ENCODE results near the gene RELA.
A peak's percentile ranks its signal among the peaks of the same experiment; 100 is the strongest.
"Not testable (repeated sequence)": the region's sequence is repeated elsewhere in the genome, so short reads cannot be mapped to it uniquely, and the experiment has no call there.

Gene RELA

DNA sequence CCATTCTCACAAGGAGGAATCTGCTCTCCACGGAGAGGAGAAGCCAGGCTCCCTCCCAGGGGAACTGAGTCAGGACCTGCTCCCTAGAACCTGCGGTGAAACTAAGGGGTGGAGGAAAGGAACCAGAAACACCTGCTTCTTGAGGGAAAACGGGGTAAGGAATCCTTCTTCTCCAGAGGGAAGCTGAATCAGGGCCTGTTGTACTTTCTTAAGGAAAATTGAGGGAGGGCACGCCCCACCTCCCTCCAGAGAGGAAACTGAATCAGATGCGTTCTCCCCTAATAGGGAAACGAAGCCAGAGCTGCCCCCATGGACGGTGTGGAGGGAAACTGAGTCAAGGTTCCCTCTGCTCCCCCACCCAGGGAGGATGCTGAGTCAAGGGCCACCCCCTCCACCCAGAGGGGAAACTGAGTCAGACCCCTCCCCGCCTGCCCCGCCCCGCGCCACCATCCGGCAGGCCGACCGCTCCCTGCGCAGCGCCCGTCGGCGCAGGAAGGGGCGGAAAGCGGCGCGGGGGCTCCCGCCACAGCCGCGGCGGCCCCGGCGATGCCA, 393 bp downstream of the RELA start:
- H3K4me1 ChIP-seq (ENCODE audit: control insufficient read depth, insufficient read depth, low read length), result peaks cover 22% of the 10 kb centered on the region
- peak; percentile 38 for DNase-seq (ENCODE audit: low read depth)

DNA sequence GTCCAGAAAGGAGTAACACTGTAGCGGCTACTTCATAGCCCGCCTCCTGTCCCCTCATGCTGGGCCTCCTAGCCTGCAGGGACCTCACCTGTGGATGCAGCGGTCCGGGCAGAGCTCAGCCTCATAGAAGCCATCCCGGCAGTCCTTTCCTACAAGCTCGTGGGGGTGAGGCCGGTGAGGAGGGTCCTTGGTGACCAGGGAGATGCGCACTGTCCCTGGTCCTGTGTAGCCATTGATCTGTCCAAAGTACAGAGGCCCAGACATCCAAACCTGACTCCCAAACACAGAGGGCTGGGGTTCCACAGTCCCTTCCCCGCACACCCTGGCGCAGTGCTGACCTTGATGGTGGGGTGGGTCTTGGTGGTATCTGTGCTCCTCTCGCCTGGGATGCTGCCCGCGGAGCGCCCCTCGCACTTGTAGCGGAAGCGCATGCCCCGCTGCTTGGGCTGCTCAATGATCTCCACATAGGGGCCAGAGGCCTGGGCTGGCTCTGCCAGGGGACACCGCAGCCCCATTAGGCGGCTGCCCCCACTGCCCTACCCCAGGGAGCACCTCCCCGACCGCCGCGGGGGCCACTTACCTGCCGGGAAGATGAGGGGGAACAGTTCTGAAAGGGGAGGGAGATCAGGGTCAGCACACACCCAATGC, 993 bp downstream of the RELA start:
- no peak for DNase-seq (ENCODE audit: low read depth)

More for the DNA sequence above, 393 bp downstream of the RELA start:
- H3K9ac ChIP-seq (ENCODE audit: low read length), result peak overlapping the region; percentile 93
- H3K4me3 ChIP-seq (ENCODE audit: low read length), result peak overlapping the region; percentile 88
- H3K36me3 ChIP-seq (ENCODE audit: control insufficient read depth, insufficient read depth, low read length, severe bottlenecking), result peaks cover 39% of the 10 kb centered on the region
- H3K27me3 ChIP-seq (replicated peaks; ENCODE audit: control insufficient read depth, insufficient read depth, low read length), result no peaks in the 10 kb centered on the region
- H3K9me3 ChIP-seq (ENCODE audit: control insufficient read depth, low read length), result no peaks in the 10 kb centered on the region

DNA sequence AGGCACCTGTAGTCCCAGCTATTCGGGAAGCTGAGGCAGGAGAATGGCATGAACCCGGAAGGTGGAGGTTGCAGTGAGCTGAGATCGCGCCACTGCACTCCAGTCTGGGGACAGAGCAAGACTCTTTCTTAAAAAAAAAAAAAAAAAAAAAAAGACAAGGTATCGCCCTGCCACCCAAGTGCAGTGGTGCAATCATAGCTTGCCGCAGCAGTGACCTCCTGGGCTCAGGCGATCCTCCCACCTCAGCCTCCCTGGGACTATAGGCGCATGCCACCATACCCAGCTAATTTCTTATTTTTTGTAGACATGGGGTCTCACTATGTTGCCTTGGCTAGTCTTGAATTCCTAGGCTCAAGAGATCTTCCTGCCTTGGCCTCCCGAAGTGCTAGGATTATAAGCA, 1.8 kb downstream of the RELA start:
- peaks cover 51% of the 10 kb centered on the region for H3K36me3 ChIP-seq (ENCODE audit: control insufficient read depth, insufficient read depth, low read length, severe bottlenecking)
- not testable (repeated sequence) for DNase-seq (ENCODE audit: low read depth); H3K9me3 ChIP-seq (ENCODE audit: control insufficient read depth, low read length); H3K27me3 ChIP-seq (replicated peaks; ENCODE audit: control insufficient read depth, insufficient read depth, low read length)
- peak overlapping the region; percentile 93 for H3K9ac ChIP-seq (ENCODE audit: low read length)
- peaks cover 22% of the 10 kb centered on the region for H3K4me1 ChIP-seq (ENCODE audit: control insufficient read depth, insufficient read depth, low read length)
- H3K4me3 ChIP-seq (ENCODE audit: low read length), result peak overlapping the region; percentile 88

More for the DNA sequence above, 993 bp downstream of the RELA start:
- Histone ChIP-seq H3K9ac (ENCODE audit: low read length) (peak overlapping the region; percentile 93), H3K27me3 (replicated peaks; ENCODE audit: control insufficient read depth, insufficient read depth, low read length) (no peaks in the 10 kb centered on the region), H3K36me3 (ENCODE audit: control insufficient read depth, insufficient read depth, low read length, severe bottlenecking) (peaks cover 45% of the 10 kb centered on the region), H3K4me3 (ENCODE audit: low read length) (peak overlapping the region; percentile 88), H3K9me3 (ENCODE audit: control insufficient read depth, low read length) (no peaks in the 10 kb centered on the region), H3K4me1 (ENCODE audit: control insufficient read depth, insufficient read depth, low read length) (peaks cover 22% of the 10 kb centered on the region)

GRCh38 chr11:65660038-65660437, 2.7 kb downstream of the RELA start:
- DNase-seq (ENCODE audit: low read depth), result no peak
- no peaks in the 10 kb centered on the region for H3K27me3 ChIP-seq (replicated peaks; ENCODE audit: control insufficient read depth, insufficient read depth, low read length)
- H3K4me1 ChIP-seq (ENCODE audit: control insufficient read depth, insufficient read depth, low read length), result peaks cover 22% of the 10 kb centered on the region
- H3K9me3 ChIP-seq (ENCODE audit: control insufficient read depth, low read length), result no peaks in the 10 kb centered on the region
- H3K36me3 ChIP-seq (ENCODE audit: control insufficient read depth, insufficient read depth, low read length, severe bottlenecking), result peaks cover 60% of the 10 kb centered on the region
- H3K9ac ChIP-seq (ENCODE audit: low read length), result peak overlapping the region; percentile 51
- no peak overlapping the region for H3K4me3 ChIP-seq (ENCODE audit: low read length)

DNA sequence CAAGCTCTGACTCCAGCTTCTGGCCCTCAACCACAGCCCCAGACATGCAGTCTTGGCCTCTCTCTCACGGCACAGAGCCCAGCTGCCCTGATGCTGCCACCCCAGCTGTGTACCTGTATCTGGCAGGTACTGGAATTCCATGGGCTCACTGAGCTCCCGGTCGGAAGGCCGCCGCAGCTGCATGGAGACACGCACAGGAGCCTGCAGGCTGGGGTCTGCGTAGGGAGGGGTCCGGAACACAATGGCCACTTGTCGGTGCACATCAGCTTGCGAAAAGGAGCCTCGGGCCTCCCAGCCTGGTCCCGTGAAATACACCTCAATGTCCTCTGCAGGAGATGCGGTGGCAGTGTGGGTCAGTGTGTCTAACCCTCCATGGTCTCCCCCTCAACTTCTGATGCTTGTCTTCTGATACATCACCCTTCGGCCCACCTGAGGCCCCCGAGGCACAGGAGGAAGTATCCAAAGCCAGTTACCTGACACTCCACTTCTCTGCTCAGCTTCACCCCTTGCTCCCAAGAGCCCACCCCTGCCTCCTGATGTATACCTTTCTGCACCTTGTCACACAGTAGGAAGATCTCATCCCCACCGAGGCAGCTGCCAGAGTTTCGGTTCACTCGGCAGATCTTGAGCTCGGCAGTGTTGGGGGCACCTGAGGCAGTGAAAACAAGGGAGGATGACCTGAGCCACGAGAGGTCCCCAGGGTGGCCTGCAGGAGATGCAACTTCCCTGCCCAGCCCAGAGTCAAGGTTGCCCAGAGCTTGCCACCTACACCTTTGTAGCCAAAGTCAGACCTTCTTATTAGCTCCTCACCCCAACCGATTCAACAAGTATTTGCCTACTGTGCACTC, 4.3 kb downstream of the RELA start:
- DNase-seq (ENCODE audit: low read depth), result no peak
- H3K9me3 ChIP-seq (ENCODE audit: control insufficient read depth, low read length), result no peaks in the 10 kb centered on the region
- H3K36me3 ChIP-seq (ENCODE audit: control insufficient read depth, insufficient read depth, low read length, severe bottlenecking), result peaks cover 72% of the 10 kb centered on the region
- H3K9ac ChIP-seq (ENCODE audit: low read length), result no peak overlapping the region
- no peaks in the 10 kb centered on the region for H3K27me3 ChIP-seq (replicated peaks; ENCODE audit: control insufficient read depth, insufficient read depth, low read length)
- no peak overlapping the region for H3K4me3 ChIP-seq (ENCODE audit: low read length)
- H3K4me1 ChIP-seq (ENCODE audit: control insufficient read depth, insufficient read depth, low read length), result peaks cover 19% of the 10 kb centered on the region

GRCh38 chr11:65657426-65657825, 5.3 kb downstream of the RELA start:
- no peak overlapping the region for H3K9ac ChIP-seq (ENCODE audit: low read length)
- no peak for DNase-seq (ENCODE audit: low read depth)
- no peak overlapping the region for H3K4me3 ChIP-seq (ENCODE audit: low read length)
- H3K36me3 ChIP-seq (ENCODE audit: control insufficient read depth, insufficient read depth, low read length, severe bottlenecking), result peaks cover 72% of the 10 kb centered on the region
- H3K27me3 ChIP-seq (replicated peaks; ENCODE audit: control insufficient read depth, insufficient read depth, low read length), result no peaks in the 10 kb centered on the region
- H3K9me3 ChIP-seq (ENCODE audit: control insufficient read depth, low read length), result no peaks in the 10 kb centered on the region
- H3K4me1 ChIP-seq (ENCODE audit: control insufficient read depth, insufficient read depth, low read length), result peaks cover 26% of the 10 kb centered on the region

- no peak for DNase-seq (ENCODE audit: low read depth)
- no peak overlapping the region for H3K4me3 ChIP-seq (ENCODE audit: low read length)
These were observed 7.0 kb downstream of the RELA start for GRCh38 chr11:65655570-65656332.

GRCh38 chr11:65654375-65655349, 8.1 kb downstream of the RELA start:
- H3K27me3 ChIP-seq (replicated peaks; ENCODE audit: control insufficient read depth, insufficient read depth, low read length), result no peaks in the 10 kb centered on the region
- peaks cover 22% of the 10 kb centered on the region for H3K4me1 ChIP-seq (ENCODE audit: control insufficient read depth, insufficient read depth, low read length)
- H3K4me3 ChIP-seq (ENCODE audit: low read length), result no peak overlapping the region
- H3K9me3 ChIP-seq (ENCODE audit: control insufficient read depth, low read length), result no peaks in the 10 kb centered on the region
- peaks cover 57% of the 10 kb centered on the region for H3K36me3 ChIP-seq (ENCODE audit: control insufficient read depth, insufficient read depth, low read length, severe bottlenecking)
- DNase-seq (ENCODE audit: low read depth), result no peak
- H3K9ac ChIP-seq (ENCODE audit: low read length), result peak overlapping the region; percentile 11

More at GRCh38 chr11:65655570-65656332, 7.0 kb downstream of the RELA start:
- Histone ChIP-seq H3K27me3 (replicated peaks; ENCODE audit: control insufficient read depth, insufficient read depth, low read length) (no peaks in the 10 kb centered on the region), H3K9me3 (ENCODE audit: control insufficient read depth, low read length) (no peaks in the 10 kb centered on the region), H3K36me3 (ENCODE audit: control insufficient read depth, insufficient read depth, low read length, severe bottlenecking) (peaks cover 65% of the 10 kb centered on the region), H3K4me1 (ENCODE audit: control insufficient read depth, insufficient read depth, low read length) (peaks cover 22% of the 10 kb centered on the region), H3K9ac (ENCODE audit: low read length) (no peak overlapping the region)

GRCh38 chr11:65653229-65654225, 9.2 kb downstream of the RELA start:
- no peaks in the 10 kb centered on the region for H3K27me3 ChIP-seq (replicated peaks; ENCODE audit: control insufficient read depth, insufficient read depth, low read length)
- no peak for DNase-seq (ENCODE audit: low read depth)
- peaks cover 22% of the 10 kb centered on the region for H3K4me1 ChIP-seq (ENCODE audit: control insufficient read depth, insufficient read depth, low read length)
- H3K9me3 ChIP-seq (ENCODE audit: control insufficient read depth, low read length), result no peaks in the 10 kb centered on the region
- peaks cover 45% of the 10 kb centered on the region for H3K36me3 ChIP-seq (ENCODE audit: control insufficient read depth, insufficient read depth, low read length, severe bottlenecking)
- peak overlapping the region; percentile 71 for H3K4me3 ChIP-seq (ENCODE audit: low read length)
- H3K9ac ChIP-seq (ENCODE audit: low read length), result peak overlapping the region; percentile 83
